Natural killer cell (primary cell): ENCODE data around the gene PMEL. TPM values are rescaled to one million over a fixed set of nuclear protein-coding genes. Genes with fewer than 3 reads are reported as not detected.
"Not testable (repeated sequence)": the region's sequence is repeated elsewhere in the genome, so short reads cannot be mapped to it uniquely, and the experiment has no call there.

Source experiments
- ATAC-seq, 3 donors: fragments of 150-1000 bp in 2 of 3; fragments of 200-7000 bp in 1 of 3; cut with Tn5 transposase; 1 replicate in 1 of 3; 2 replicates in 2 of 3; pipeline ENCODE4 v1.10.0; 2021; ENCODE audit warnings: mild to moderate bottlenecking in 2 of 3, moderate library complexity in 2 of 3
- DNase-seq, 2 donors: peaks; one replicate each; pipeline versions ENCODE4 v3.0.0 to v3.0.0-alpha.2; 2013 to 2021; ENCODE audit warnings: mixed read lengths in 1 of 2
- H3K27ac ChIP-seq: one replicate; pipeline ENCODE4 v1.5.1; 2013; ENCODE audit warnings: mild to moderate bottlenecking, low read length
- H3K27me3 ChIP-seq: one replicate; pipeline ENCODE4 v1.6.1; 2013; ENCODE audit warnings: low read length; ENCODE audit not compliant: control insufficient read depth, insufficient read depth
- H3K36me3 ChIP-seq: one replicate; pipeline ENCODE4 v1.6.1; 2013; ENCODE audit warnings: low read length; ENCODE audit not compliant: control insufficient read depth, insufficient read depth
- H3K4me1 ChIP-seq: one replicate; pipeline ENCODE4 v1.6.1; 2013; ENCODE audit warnings: low read length; ENCODE audit not compliant: control insufficient read depth, insufficient read depth
- H3K4me3 ChIP-seq: one replicate; pipeline ENCODE4 v1.5.1; 2013; ENCODE audit warnings: low read length
- H3K9me3 ChIP-seq: one replicate; pipeline ENCODE4 v1.6.1; 2013; ENCODE audit warnings: low read length; ENCODE audit not compliant: control insufficient read depth, insufficient read depth
- H3K27ac Mint-ChIP-seq, 2 donors: one replicate each; pipeline ENCODE4 v1.8.0; 2022; ENCODE audit warnings: mild to moderate bottlenecking in 2 of 2, mixed read lengths in 2 of 2, moderate library complexity in 1 of 2
- H3K27me3 Mint-ChIP-seq, 2 donors: one replicate each; pipeline ENCODE4 v1.8.0; 2022; ENCODE audit warnings: low read depth in 2 of 2, mixed read lengths in 2 of 2
- H3K36me3 Mint-ChIP-seq: one replicate; pipeline ENCODE4 v1.8.0; 2022; ENCODE audit warnings: mixed read lengths
- H3K4me1 Mint-ChIP-seq, 2 donors: one replicate each; pipeline ENCODE4 v1.8.0; 2022; ENCODE audit warnings: mixed read lengths in 2 of 2
- H3K4me3 Mint-ChIP-seq: one replicate; pipeline ENCODE4 v1.8.0; 2022; ENCODE audit warnings: mild to moderate bottlenecking, moderate library complexity, mixed read lengths
- H3K9me3 Mint-ChIP-seq, 2 donors: one replicate each; pipeline ENCODE4 v1.8.0; 2022; ENCODE audit warnings: mixed read lengths in 2 of 2
- WGBS: methylation state at CpG from one replicate; pipeline ENCODE4 v1.1.7; 2013; ENCODE audit warnings: missing lambda C conversion rate; ENCODE audit not compliant: insufficient coverage; 5-methylcytosine and 5-hydroxymethylcytosine counted together
- intact Hi-C: fragments of 100-400 bp; cut with micrococcal nuclease; formaldehyde crosslinking; loops from one replicate; pipeline ENCODE4 v1.14.2; 2022
- total RNA-seq, 4 donors: library from RNA; stranded (reverse); fragments of 120-200 nt in 1 of 4; gene quantifications; one replicate each; pipeline versions ENCODE4 v1.2.3 to v1.2.4, GENCODE V29; 2013 to 2022
- TF ChIP-seq, protein P1 (sequence below): fragments of 200-600 bp; IDR thresholded peaks from one replicate; pipeline ENCODE4 v1.8.0; 2022; ENCODE audit warnings: antibody characterized with exemption

PMEL gene
- total RNA-seq, 3 donors from 2014 or later (not counting 1 experiment from before 2014, with no cell fraction given) = 0.35 TPM; not detected in 2

DNA sequence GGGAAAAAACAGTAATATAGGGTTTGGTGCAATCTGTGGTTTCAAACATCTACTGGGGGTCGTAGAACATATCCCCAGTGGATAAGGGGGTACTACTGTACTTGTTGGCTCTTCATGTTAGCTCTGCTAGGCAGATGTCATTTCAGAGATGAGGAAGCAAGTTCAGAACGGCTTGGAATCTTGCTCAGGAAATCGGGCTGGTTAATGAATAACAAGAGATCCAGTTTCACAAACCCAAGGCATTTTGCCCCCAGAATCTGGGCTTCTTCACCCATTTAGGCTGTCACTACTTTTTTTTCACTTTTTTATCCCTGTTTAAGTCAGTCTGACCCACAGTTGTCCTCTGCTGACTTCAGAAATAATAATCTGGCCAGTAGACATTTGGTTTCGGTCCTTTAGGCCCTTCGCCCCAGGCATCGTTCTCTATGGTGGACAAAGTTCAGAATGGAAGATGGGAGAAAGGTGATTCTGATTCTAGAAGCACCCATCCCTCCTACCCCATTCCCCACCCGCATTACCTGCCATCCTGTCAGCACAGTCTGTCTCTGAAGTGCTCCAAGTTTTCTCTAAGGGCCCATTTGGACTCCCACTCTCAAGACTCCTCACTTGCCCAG is 35.8 kb upstream of the PMEL start:
- H3K4me1 Mint-ChIP-seq = peaks cover 7 to 12% of the 10 kb centered on the region in 2 donors
- TF ChIP-seq, protein P1, sequence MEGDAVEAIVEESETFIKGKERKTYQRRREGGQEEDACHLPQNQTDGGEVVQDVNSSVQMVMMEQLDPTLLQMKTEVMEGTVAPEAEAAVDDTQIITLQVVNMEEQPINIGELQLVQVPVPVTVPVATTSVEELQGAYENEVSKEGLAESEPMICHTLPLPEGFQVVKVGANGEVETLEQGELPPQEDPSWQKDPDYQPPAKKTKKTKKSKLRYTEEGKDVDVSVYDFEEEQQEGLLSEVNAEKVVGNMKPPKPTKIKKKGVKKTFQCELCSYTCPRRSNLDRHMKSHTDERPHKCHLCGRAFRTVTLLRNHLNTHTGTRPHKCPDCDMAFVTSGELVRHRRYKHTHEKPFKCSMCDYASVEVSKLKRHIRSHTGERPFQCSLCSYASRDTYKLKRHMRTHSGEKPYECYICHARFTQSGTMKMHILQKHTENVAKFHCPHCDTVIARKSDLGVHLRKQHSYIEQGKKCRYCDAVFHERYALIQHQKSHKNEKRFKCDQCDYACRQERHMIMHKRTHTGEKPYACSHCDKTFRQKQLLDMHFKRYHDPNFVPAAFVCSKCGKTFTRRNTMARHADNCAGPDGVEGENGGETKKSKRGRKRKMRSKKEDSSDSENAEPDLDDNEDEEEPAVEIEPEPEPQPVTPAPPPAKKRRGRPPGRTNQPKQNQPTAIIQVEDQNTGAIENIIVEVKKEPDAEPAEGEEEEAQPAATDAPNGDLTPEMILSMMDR = no peak
- H3K27me3 Mint-ChIP-seq = no peaks in the 10 kb centered on the region
- no peak overlapping the region for H3K4me3 Mint-ChIP-seq
- Histone ChIP-seq H3K4me3 (no peak overlapping the region), H3K4me1 (peaks cover 14% of the 10 kb centered on the region), H3K27ac (no peak overlapping the region), H3K27me3 (no peaks in the 10 kb centered on the region), H3K36me3 (peaks cover 3% of the 10 kb centered on the region), H3K9me3 (no peaks in the 10 kb centered on the region)
- H3K9me3 Mint-ChIP-seq = no peaks in the 10 kb centered on the region
- WGBS = 72% methylated on average over 5 of the region's 7 CpGs
- intact Hi-C loops = no loop called here
- no peak overlapping the region for H3K27ac Mint-ChIP-seq
- no peaks in the 10 kb centered on the region for H3K36me3 Mint-ChIP-seq
- DNase-seq = no peak
- ATAC-seq = no peak

DNA sequence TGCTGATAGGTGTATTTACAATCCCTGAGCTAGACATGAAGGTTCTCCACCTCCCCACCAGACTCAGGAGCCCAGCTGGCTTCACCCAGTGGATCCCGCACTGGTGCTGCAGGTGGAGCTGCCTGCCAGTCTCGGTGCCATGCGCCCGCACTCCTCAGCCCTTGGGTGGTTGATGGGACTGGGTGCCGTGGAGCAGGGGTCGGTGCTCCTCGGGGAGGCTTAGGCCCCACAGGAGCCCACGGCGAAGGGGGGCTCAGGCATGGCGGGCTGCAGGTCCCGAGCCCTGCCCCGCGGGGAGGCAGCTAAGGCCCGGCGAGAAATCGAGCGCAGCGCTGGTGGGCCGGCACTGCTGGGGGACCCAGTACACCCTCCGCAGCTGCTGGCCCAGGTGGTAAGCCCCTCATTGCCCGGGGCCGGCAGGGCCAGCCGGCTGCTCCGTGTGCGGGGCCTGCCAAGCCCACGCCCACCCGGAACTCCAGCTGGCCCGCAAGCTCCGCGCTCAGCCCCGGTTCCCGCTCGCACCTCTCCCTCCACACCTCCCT is 34.2 kb upstream of the PMEL start:
- H3K4me3 ChIP-seq, ATAC-seq, H3K27me3 Mint-ChIP-seq, H3K27ac Mint-ChIP-seq, H3K27me3 ChIP-seq, H3K27ac ChIP-seq, DNase-seq, H3K9me3 ChIP-seq, H3K36me3 ChIP-seq, intact Hi-C loops, H3K4me3 Mint-ChIP-seq, H3K36me3 Mint-ChIP-seq, H3K9me3 Mint-ChIP-seq: not testable (repeated sequence)
- WGBS = 97% methylated on average over 33 of the region's 33 CpGs
- peaks cover 21% of the 10 kb centered on the region for H3K4me1 ChIP-seq
- H3K4me1 Mint-ChIP-seq = peaks cover 14 to 20% of the 10 kb centered on the region in 2 donors

DNA sequence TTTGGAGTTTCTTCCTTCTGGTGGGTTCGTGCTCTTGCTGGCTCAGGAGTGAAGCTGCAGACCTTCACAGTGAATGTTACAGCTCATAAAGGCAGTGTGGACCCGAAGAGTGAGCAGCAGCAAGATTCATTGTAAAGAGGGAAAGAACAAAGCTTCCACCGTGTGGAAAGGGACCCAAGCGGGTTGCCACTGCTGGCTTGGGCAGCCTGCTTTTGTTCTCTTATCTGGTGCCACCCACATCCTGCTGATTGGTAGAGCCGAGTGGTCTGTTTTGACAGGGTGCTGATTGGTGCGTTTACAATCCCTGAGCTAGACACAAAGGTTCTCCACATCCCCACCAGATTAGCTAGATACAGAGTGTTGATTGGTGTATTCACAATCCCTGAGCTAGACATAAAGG is 33.7 kb upstream of the PMEL start:
- H3K36me3 Mint-ChIP-seq, H3K27me3 ChIP-seq, H3K9me3 Mint-ChIP-seq, intact Hi-C loops, H3K27me3 Mint-ChIP-seq, H3K27ac Mint-ChIP-seq, H3K4me3 Mint-ChIP-seq, H3K36me3 ChIP-seq, H3K9me3 ChIP-seq, DNase-seq, ATAC-seq, H3K27ac ChIP-seq, H3K4me3 ChIP-seq: not testable (repeated sequence)
- peaks cover 21% of the 10 kb centered on the region for H3K4me1 ChIP-seq
- WGBS = 70% methylated on average over 3 of the region's 6 CpGs
- H3K4me1 Mint-ChIP-seq = peaks cover 14 to 20% of the 10 kb centered on the region in 2 donors

DNA sequence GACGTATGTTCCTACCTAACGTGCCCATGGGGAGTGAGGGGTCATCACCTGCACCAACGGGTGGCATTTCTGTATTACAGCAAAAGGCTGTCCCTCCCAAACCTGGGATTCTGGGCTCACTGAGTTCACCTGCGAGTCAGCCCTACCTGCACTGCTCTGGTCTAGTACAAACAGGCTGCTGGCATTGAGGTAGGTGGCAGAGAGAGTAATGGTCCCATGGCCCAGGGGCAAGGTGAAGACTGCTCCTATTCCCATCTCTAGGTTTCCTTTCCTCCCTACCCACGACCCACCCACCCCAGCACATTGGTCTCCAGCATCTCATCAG is 31.7 kb upstream of the PMEL start:
- peak overlapping the region; percentile 89 for H3K4me3 Mint-ChIP-seq
- H3K27ac ChIP-seq = no peak overlapping the region
- H3K27me3 ChIP-seq = no peaks in the 10 kb centered on the region
- peaks cover 2% of the 10 kb centered on the region for H3K36me3 Mint-ChIP-seq
- peak in 1 of 3 donors; percentile 10 for ATAC-seq
- 6% methylated on average over 5 of the region's 5 CpGs for whole genome bisulfite sequencing
- peaks cover 21% of the 10 kb centered on the region for H3K4me1 ChIP-seq
- no peaks in the 10 kb centered on the region for H3K9me3 ChIP-seq
- no peaks in the 10 kb centered on the region for H3K9me3 Mint-ChIP-seq
- intact Hi-C loops = loop anchor here (2.0 kb wide), 2 partner anchors 31 to 43 kb away; partner anchors contain the start of gene RPS26
- H3K27ac Mint-ChIP-seq = peak overlapping the region; percentile 65 to 84
- H3K4me1 Mint-ChIP-seq = peaks cover 14 to 20% of the 10 kb centered on the region in 2 donors
- H3K4me3 ChIP-seq = peak overlapping the region; percentile 42
- H3K27me3 Mint-ChIP-seq = no peaks in the 10 kb centered on the region
- H3K36me3 ChIP-seq = peaks cover 20% of the 10 kb centered on the region
- DNase-seq = no peak
- TF ChIP-seq, protein P1 = no peak
